Gastroesophageal sphincter (tissue), 3 donors: Measurements from ENCODE around the gene BGLAP.

ENCODE experiments used
- CTCF ChIP-seq, 4 experiments: fragments of 200-600 bp in 2 of 4; fragments of 450-650 bp in 2 of 4; sonication (generic) in 1 of 4; IDR thresholded peaks; one replicate each; pipeline ENCODE4 v1.5.1; 2017 to 2019; ENCODE audit warnings: antibody characterized with exemption in 4 of 4, mild to moderate bottlenecking in 2 of 4, moderate library complexity in 2 of 4
- POLR2A ChIP-seq, 2 donors: fragments of 450-650 bp; IDR thresholded peaks; one replicate each; pipeline ENCODE4 v1.6.1; 2017; ENCODE audit warnings: antibody characterized with exemption in 2 of 2, mild to moderate bottlenecking in 2 of 2, moderate library complexity in 1 of 2
- POLR2AphosphoS5 ChIP-seq: sonication (generic); formaldehyde crosslinking; IDR thresholded peaks from one replicate; pipeline ENCODE4 v1.6.1; 2017; ENCODE audit warnings: antibody characterized with exemption

GRCh38 chr1:156268336-156268735, 26.4 kb downstream of the BGLAP start:
- TF ChIP-seq CTCF (IDR thresholded peaks at IDR 0.05): no peak
- no peak for TF ChIP-seq POLR2A (IDR thresholded peaks at IDR 0.05)
- TF ChIP-seq POLR2AphosphoS5: no peak
